ENCODE results near the gene TSHZ3. TPM values are rescaled to one million over a fixed set of nuclear protein-coding genes. Genes with fewer than 3 reads are reported as not detected.

Gene TSHZ3
- total RNA-seq, 1 donor = 7.6 TPM

- Histone ChIP-seq H3K36me3 (ENCODE audit: insufficient read depth, low read length) (no peaks in the 10 kb centered on the region), H4K20me1 (ENCODE audit: insufficient read depth, low read length) (peaks cover 37% of the 10 kb centered on the region), H3K4me3 (ENCODE audit: insufficient read depth, low read length) (no peak overlapping the region), H3K4me2 (ENCODE audit: insufficient read depth, low read length) (no peak overlapping the region), H3K79me2 (ENCODE audit: insufficient read depth, low read length) (peaks cover 97% of the 10 kb centered on the region), H3K27me3 (ENCODE audit: insufficient read depth, low read length) (no peaks in the 10 kb centered on the region), H2AFZ (ENCODE audit: low read length) (no peak overlapping the region), H3K4me1 (ENCODE audit: insufficient read depth, low read length) (peaks cover 8% of the 10 kb centered on the region), H3K27ac (ENCODE audit: low read depth, low read length) (no peak overlapping the region), H3K9me3 (ENCODE audit: low read depth, low read length) (no peaks in the 10 kb centered on the region)
- DNase-seq (ENCODE audit: insufficient read length, low spot score, missing footprints) = no peak
- no peak for TF ChIP-seq CTCF (IDR thresholded peaks at IDR 0.05; ENCODE audit: extremely low read depth, low read depth, low read length)
Measured at GRCh38 chr19:31325342-31325741, 23.9 kb downstream of the TSHZ3 start.

- Histone ChIP-seq H3K36me3 (ENCODE audit: insufficient read depth, low read length) (no peaks in the 10 kb centered on the region), H2AFZ (ENCODE audit: low read length) (no peak overlapping the region), H4K20me1 (ENCODE audit: insufficient read depth, low read length) (peaks cover 34% of the 10 kb centered on the region), H3K79me2 (ENCODE audit: insufficient read depth, low read length) (peaks cover 94% of the 10 kb centered on the region), H3K4me1 (ENCODE audit: insufficient read depth, low read length) (peaks cover 13% of the 10 kb centered on the region), H3K4me3 (ENCODE audit: insufficient read depth, low read length) (no peak overlapping the region), H3K27me3 (ENCODE audit: insufficient read depth, low read length) (no peaks in the 10 kb centered on the region), H3K4me2 (ENCODE audit: insufficient read depth, low read length) (no peak overlapping the region), H3K27ac (ENCODE audit: low read depth, low read length) (no peak overlapping the region), H3K9me3 (ENCODE audit: low read depth, low read length) (no peaks in the 10 kb centered on the region)
- TF ChIP-seq CTCF (IDR thresholded peaks at IDR 0.05; ENCODE audit: extremely low read depth, low read depth, low read length) = no peak
- DNase-seq (ENCODE audit: insufficient read length, low spot score, missing footprints) = peak; percentile 62
Measured at GRCh38 chr19:31319465-31319864, 29.8 kb downstream of the TSHZ3 start.

GRCh38 chr19:31318790-31319425 lies 30.3 kb downstream of the TSHZ3 start:
- Histone ChIP-seq H3K36me3 (ENCODE audit: insufficient read depth, low read length) (peaks cover under 1% of the 10 kb centered on the region), H2AFZ (ENCODE audit: low read length) (no peak overlapping the region), H3K27ac (ENCODE audit: low read depth, low read length) (no peak overlapping the region), H3K4me2 (ENCODE audit: insufficient read depth, low read length) (no peak overlapping the region), H3K27me3 (ENCODE audit: insufficient read depth, low read length) (no peaks in the 10 kb centered on the region), H3K4me3 (ENCODE audit: insufficient read depth, low read length) (no peak overlapping the region), H3K9me3 (ENCODE audit: low read depth, low read length) (no peaks in the 10 kb centered on the region), H3K79me2 (ENCODE audit: insufficient read depth, low read length) (peaks cover 94% of the 10 kb centered on the region), H4K20me1 (ENCODE audit: insufficient read depth, low read length) (peaks cover 35% of the 10 kb centered on the region), H3K4me1 (ENCODE audit: insufficient read depth, low read length) (peaks cover 13% of the 10 kb centered on the region)
- TF ChIP-seq CTCF (IDR thresholded peaks at IDR 0.05; ENCODE audit: extremely low read depth, low read depth, low read length) = no peak
- no peak for DNase-seq (ENCODE audit: insufficient read length, low spot score, missing footprints)

- peaks cover 94% of the 10 kb centered on the region for H3K79me2 ChIP-seq (ENCODE audit: insufficient read depth, low read length)
- H3K27ac ChIP-seq (ENCODE audit: low read depth, low read length) = no peak overlapping the region
- no peak for TF ChIP-seq CTCF (IDR thresholded peaks at IDR 0.05; ENCODE audit: extremely low read depth, low read depth, low read length)
- no peak for DNase-seq (ENCODE audit: insufficient read length, low spot score, missing footprints)
- H3K4me3 ChIP-seq (ENCODE audit: insufficient read depth, low read length) = no peak overlapping the region
- H3K4me2 ChIP-seq (ENCODE audit: insufficient read depth, low read length) = no peak overlapping the region
- no peaks in the 10 kb centered on the region for H3K27me3 ChIP-seq (ENCODE audit: insufficient read depth, low read length)
- H3K4me1 ChIP-seq (ENCODE audit: insufficient read depth, low read length) = peaks cover 15% of the 10 kb centered on the region
- peaks cover 3% of the 10 kb centered on the region for H3K36me3 ChIP-seq (ENCODE audit: insufficient read depth, low read length)
- H3K9me3 ChIP-seq (ENCODE audit: low read depth, low read length) = no peaks in the 10 kb centered on the region
- H4K20me1 ChIP-seq (ENCODE audit: insufficient read depth, low read length) = peaks cover 25% of the 10 kb centered on the region
- no peak overlapping the region for H2AFZ ChIP-seq (ENCODE audit: low read length)
Measured at GRCh38 chr19:31317570-31317969, 31.7 kb downstream of the TSHZ3 start.

Data from osteoblast (primary cell).